Glutamatergic neuron (in vitro differentiated cells): ENCODE measurements around the gene ARHGAP28. TPM values are rescaled to one million over a fixed set of nuclear protein-coding genes. Genes with fewer than 3 reads are reported as not detected.

Experiments
- DNase-seq: peaks from one replicate; pipeline ENCODE4 v3.0.0; 2022
- H3K27ac Mint-ChIP-seq: one replicate; pipeline ENCODE4 v1.8.0; 2020; ENCODE audit warnings: mild to moderate bottlenecking, mixed read lengths, inconsistent platforms; ENCODE audit not compliant: unreplicated experiment
- H3K27me3 Mint-ChIP-seq: one replicate; pipeline ENCODE4 v1.8.0; 2020; ENCODE audit warnings: mild to moderate bottlenecking, moderate library complexity, mixed read lengths, inconsistent platforms; ENCODE audit not compliant: unreplicated experiment
- H3K36me3 Mint-ChIP-seq: one replicate; pipeline ENCODE4 v1.8.0; 2020; ENCODE audit warnings: mild to moderate bottlenecking, mixed read lengths, inconsistent platforms; ENCODE audit not compliant: unreplicated experiment
- H3K4me1 Mint-ChIP-seq: one replicate; pipeline ENCODE4 v1.8.0; 2020; ENCODE audit warnings: mild to moderate bottlenecking, low read depth, mixed read lengths, inconsistent platforms; ENCODE audit not compliant: unreplicated experiment
- H3K4me3 Mint-ChIP-seq: one replicate; pipeline ENCODE4 v1.8.0; 2020; ENCODE audit warnings: mild to moderate bottlenecking, mixed read lengths, inconsistent platforms; ENCODE audit not compliant: unreplicated experiment
- H3K9me3 Mint-ChIP-seq: one replicate; pipeline ENCODE4 v1.8.0; 2020; ENCODE audit warnings: mild to moderate bottlenecking, moderate library complexity, mixed read lengths, inconsistent platforms; ENCODE audit not compliant: unreplicated experiment
- total RNA-seq: library from RNA; stranded (reverse); fragmentation: NEBNext Ultra II Directional; extraction: Animal tissue kit (Norgen Biotek cat#: 25700); gene quantifications from one replicate; pipeline ENCODE4 v1.2.1, GENCODE V29; 2021; ENCODE audit not compliant: unreplicated experiment
- TF ChIP-seq, protein P1 (sequence below): fragments of 200-600 bp; sonication (generic); IDR thresholded peaks from one replicate; pipeline ENCODE4 v1.5.0; 2021; ENCODE audit not compliant: partially characterized antibody, unreplicated experiment

The ARHGAP28 gene
- total RNA-seq, 1 donor from 2014 or later: 36.8 TPM

DNA sequence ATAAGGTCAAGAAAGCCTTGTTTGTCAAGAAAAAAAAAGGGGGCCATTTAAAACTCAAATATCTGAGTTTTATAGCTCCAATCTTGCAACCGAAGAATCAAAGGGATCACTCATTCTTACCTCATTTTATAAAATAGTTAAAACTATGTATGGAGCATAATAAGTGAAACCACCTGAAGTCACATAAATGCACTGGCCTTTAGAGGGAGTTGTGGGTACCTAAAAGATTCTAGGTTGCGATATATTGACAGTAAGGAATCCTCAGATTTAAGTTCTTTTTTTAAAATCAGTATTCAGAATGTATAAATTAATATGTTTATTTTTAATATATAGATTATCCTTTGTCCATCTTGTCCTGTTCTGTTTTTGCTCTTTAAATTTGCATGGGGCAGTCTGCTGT is 3.4 kb downstream of the ARHGAP28 start:
- no peak for DNase-seq
- TF ChIP-seq, protein P1, sequence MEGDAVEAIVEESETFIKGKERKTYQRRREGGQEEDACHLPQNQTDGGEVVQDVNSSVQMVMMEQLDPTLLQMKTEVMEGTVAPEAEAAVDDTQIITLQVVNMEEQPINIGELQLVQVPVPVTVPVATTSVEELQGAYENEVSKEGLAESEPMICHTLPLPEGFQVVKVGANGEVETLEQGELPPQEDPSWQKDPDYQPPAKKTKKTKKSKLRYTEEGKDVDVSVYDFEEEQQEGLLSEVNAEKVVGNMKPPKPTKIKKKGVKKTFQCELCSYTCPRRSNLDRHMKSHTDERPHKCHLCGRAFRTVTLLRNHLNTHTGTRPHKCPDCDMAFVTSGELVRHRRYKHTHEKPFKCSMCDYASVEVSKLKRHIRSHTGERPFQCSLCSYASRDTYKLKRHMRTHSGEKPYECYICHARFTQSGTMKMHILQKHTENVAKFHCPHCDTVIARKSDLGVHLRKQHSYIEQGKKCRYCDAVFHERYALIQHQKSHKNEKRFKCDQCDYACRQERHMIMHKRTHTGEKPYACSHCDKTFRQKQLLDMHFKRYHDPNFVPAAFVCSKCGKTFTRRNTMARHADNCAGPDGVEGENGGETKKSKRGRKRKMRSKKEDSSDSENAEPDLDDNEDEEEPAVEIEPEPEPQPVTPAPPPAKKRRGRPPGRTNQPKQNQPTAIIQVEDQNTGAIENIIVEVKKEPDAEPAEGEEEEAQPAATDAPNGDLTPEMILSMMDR: no peak
- Mint-ChIP-seq H3K36me3 (no peaks in the 10 kb centered on the region), H3K4me1 (peaks cover 40% of the 10 kb centered on the region), H3K27me3 (peaks cover 9% of the 10 kb centered on the region), H3K9me3 (peaks cover 9% of the 10 kb centered on the region), H3K4me3 (no peak overlapping the region), H3K27ac (peak overlapping the region; percentile 8)

DNA sequence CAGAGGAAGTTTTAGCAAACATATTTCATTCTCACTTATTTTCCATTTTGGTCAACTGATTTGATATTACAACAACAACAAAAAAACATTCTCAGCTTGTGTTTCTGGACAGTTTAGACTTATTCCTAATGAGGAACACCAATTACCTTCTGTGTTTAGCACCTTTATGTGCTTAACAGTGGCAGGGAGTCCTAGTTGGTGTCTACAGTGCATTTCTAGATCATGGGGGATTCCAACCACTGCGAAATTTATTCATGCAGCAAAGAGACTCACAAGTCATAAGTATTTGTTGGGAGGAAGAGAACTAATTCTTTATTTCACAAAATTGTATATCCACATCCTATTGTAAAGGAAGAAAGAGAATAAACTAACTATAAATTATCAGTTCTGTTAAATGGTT is 4.2 kb downstream of the ARHGAP28 start:
- H3K4me1 Mint-ChIP-seq: peaks cover 42% of the 10 kb centered on the region
- no peak for DNase-seq
- TF ChIP-seq, protein P1: no peak
- no peaks in the 10 kb centered on the region for H3K36me3 Mint-ChIP-seq
- H3K27ac Mint-ChIP-seq: peak overlapping the region; percentile 12
- H3K9me3 Mint-ChIP-seq: peaks cover 9% of the 10 kb centered on the region
- H3K4me3 Mint-ChIP-seq: no peak overlapping the region
- peaks cover 9% of the 10 kb centered on the region for H3K27me3 Mint-ChIP-seq

DNA sequence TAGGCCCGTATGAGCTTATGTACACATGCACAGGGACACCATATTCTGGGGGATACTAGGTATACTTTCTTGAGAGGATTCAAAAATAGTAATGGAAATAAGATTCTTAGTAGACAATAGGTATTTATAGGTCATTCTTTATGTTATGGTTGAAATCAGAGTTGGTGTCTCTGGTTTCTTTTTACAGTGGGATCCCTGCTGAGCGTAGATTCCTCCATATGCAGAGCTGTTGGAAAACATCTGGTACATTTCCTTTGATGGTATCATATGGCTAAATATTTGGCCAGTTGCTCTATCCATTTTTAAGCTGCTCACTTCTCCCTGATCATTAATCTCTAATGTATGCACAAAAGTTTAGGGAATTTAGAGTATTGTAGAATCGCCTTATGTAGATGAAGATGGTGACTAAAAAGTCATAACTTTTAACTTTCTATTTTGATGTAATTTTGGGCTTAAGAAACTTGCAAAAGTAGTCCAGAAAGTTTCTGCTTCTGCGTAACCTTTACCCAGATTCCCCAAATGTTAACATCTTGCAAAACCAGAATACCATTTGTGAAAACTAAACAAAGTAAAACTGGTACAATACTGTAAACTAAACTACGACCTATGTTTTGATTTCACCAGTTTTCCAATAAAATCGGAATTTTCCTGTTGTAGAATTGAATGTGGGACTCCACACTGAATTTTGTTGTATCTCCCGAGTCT is 5.4 kb downstream of the ARHGAP28 start:
- Mint-ChIP-seq H3K9me3 (peaks cover 3% of the 10 kb centered on the region), H3K27ac (peak overlapping the region; percentile 24), H3K36me3 (no peaks in the 10 kb centered on the region), H3K27me3 (peaks cover 3% of the 10 kb centered on the region), H3K4me1 (peaks cover 44% of the 10 kb centered on the region), H3K4me3 (no peak overlapping the region)
- TF ChIP-seq, protein P1: no peak
- no peak for DNase-seq

DNA sequence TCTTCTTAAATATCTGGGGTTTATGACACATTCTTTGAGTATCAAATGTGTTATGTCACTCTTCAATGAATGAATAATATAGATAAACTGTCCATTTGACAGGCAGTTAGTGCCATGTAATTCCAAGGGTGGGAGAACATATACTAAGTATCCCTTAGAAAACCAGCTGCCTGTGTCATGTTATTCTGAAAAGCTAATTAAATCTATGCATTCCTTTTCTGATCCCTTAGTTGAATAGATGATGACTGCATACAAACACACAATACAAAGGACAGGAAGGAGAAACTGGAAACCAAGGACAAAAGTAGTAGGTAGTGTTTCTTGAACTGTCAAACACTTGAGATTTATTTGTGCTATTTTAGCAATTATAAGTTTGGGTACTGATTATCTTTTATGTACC is 8.3 kb downstream of the ARHGAP28 start:
- Mint-ChIP-seq H3K36me3 (no peaks in the 10 kb centered on the region), H3K27ac (no peak overlapping the region), H3K4me1 (peaks cover 38% of the 10 kb centered on the region), H3K4me3 (no peak overlapping the region), H3K27me3 (no peaks in the 10 kb centered on the region), H3K9me3 (peaks cover 2% of the 10 kb centered on the region)
- DNase-seq: no peak
- TF ChIP-seq, protein P1: no peak

DNA sequence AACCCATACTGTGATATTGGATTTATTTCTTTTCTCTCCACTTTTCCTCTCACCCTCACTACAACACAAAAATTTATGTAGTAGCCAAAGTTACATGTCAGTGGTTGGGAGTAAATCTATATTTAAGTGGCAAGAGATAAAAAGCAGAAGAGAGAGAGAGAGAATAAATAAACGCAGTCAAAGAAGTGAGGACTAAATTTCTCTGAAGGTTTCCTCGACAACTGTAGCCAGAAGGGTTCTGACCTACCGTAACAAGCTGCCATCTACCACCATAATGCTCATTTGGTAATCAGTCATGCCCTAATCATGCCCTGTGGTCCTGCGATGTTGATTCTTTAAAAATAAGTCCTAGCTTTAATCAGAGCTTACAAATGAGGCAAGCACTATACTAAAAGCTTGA is 9.1 kb downstream of the ARHGAP28 start:
- H3K36me3 Mint-ChIP-seq: no peaks in the 10 kb centered on the region
- H3K9me3 Mint-ChIP-seq: peaks cover 2% of the 10 kb centered on the region
- no peak overlapping the region for H3K4me3 Mint-ChIP-seq
- no peak for DNase-seq
- peaks cover 40% of the 10 kb centered on the region for H3K4me1 Mint-ChIP-seq
- peak overlapping the region; percentile 78 for H3K27ac Mint-ChIP-seq
- TF ChIP-seq, protein P1: no peak
- no peaks in the 10 kb centered on the region for H3K27me3 Mint-ChIP-seq
